Central memory CD8-positive, alpha-beta T cell (primary cell): ENCODE data around the gene GOLGA2.

Experiments used
- ATAC-seq: fragments of 150-1000 bp; cut with Tn5 transposase; replicated peaks from 2 replicates; pipeline ENCODE4 v1.10.0; 2022; ENCODE audit warnings: mild to moderate bottlenecking, moderate FRiP score, moderate number of reproducible peaks; ENCODE audit not compliant: poor library complexity, severe bottlenecking; ENCODE audit errors: extremely low read depth
- DNase-seq, 2 donors: peaks; one replicate each; pipeline ENCODE4 v3.0.0; 2021; ENCODE audit warnings: low spot score in 2 of 2
- H3K27ac Mint-ChIP-seq: one replicate; pipeline ENCODE4 v1.8.0; 2022; ENCODE audit warnings: low read depth, mild to moderate bottlenecking, moderate library complexity, mixed read lengths
- H3K27me3 Mint-ChIP-seq: one replicate; pipeline ENCODE4 v1.8.0; 2022; ENCODE audit warnings: mixed read lengths
- H3K36me3 Mint-ChIP-seq: one replicate; pipeline ENCODE4 v1.8.0; 2022; ENCODE audit warnings: mild to moderate bottlenecking, moderate library complexity, mixed read lengths; ENCODE audit not compliant: insufficient read depth
- H3K4me1 Mint-ChIP-seq: one replicate; pipeline ENCODE4 v1.8.0; 2022; ENCODE audit warnings: mixed read lengths
- H3K4me3 Mint-ChIP-seq: one replicate; pipeline ENCODE4 v1.8.0; 2022; ENCODE audit warnings: mild to moderate bottlenecking, moderate library complexity, mixed read lengths
- H3K9me3 Mint-ChIP-seq: one replicate; pipeline ENCODE4 v1.8.0; 2022; ENCODE audit warnings: mixed read lengths

The GOLGA2 gene

DNA sequence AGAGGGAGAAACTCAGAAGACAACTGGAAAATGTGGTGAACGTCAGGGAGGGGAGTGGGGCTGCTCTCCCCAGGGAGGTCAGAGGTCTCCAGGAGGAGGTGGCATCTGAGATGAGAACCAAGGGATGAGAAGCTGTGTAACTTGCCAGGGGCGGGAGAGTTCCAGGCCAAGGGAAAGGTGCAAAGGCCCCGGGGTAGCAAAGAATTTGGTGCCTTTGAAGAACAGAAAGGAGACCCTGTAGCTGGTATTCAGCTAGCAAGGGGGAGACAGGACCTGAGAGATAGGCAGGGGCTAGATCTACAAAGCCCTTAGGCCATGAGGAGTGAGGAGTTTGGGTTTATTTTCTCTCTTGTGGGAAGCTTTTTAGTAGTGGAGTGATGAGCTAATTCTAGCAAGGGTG lies 69.3 kb downstream of the GOLGA2 start:
- no peak overlapping the region for H3K27ac Mint-ChIP-seq
- no peaks in the 10 kb centered on the region for H3K36me3 Mint-ChIP-seq
- no peak for ATAC-seq
- no peaks in the 10 kb centered on the region for H3K9me3 Mint-ChIP-seq
- peaks cover 9% of the 10 kb centered on the region for H3K4me1 Mint-ChIP-seq
- DNase-seq: no peak
- no peak overlapping the region for H3K4me3 Mint-ChIP-seq
- peaks cover 40% of the 10 kb centered on the region for H3K27me3 Mint-ChIP-seq
